ENCODE measurements around the gene DNM3.

DNM3 gene

DNA sequence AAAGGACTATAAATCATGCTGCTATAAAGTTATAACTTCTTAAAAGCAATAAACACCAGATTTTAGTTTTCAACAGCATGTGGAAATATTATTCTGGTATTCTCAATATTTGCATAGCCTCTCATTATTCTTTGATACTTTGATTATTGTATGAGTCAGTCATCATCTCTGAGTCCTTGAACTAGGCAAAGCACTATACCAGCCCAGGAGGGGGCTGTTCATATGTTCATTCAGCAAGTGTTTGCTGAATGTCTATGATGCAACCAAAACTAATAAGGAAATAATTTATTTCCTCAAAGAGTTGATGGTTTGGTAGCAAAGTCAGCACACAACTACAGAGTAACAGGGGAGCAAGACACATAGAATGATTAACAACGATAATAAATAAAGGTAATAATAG is 403.6 kb downstream of the DNM3 start:
- TF ChIP-seq, protein P1, sequence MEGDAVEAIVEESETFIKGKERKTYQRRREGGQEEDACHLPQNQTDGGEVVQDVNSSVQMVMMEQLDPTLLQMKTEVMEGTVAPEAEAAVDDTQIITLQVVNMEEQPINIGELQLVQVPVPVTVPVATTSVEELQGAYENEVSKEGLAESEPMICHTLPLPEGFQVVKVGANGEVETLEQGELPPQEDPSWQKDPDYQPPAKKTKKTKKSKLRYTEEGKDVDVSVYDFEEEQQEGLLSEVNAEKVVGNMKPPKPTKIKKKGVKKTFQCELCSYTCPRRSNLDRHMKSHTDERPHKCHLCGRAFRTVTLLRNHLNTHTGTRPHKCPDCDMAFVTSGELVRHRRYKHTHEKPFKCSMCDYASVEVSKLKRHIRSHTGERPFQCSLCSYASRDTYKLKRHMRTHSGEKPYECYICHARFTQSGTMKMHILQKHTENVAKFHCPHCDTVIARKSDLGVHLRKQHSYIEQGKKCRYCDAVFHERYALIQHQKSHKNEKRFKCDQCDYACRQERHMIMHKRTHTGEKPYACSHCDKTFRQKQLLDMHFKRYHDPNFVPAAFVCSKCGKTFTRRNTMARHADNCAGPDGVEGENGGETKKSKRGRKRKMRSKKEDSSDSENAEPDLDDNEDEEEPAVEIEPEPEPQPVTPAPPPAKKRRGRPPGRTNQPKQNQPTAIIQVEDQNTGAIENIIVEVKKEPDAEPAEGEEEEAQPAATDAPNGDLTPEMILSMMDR (IDR thresholded peaks at IDR 0.05; ENCODE audit: low read depth, low read length, missing control alignments), result no peak
- no peak for DNase-seq (ENCODE audit: extremely low read depth, low read depth)
- H3K4me3 ChIP-seq (replicated peaks; ENCODE audit: low read depth, low read length), result no peak overlapping the region

DNA sequence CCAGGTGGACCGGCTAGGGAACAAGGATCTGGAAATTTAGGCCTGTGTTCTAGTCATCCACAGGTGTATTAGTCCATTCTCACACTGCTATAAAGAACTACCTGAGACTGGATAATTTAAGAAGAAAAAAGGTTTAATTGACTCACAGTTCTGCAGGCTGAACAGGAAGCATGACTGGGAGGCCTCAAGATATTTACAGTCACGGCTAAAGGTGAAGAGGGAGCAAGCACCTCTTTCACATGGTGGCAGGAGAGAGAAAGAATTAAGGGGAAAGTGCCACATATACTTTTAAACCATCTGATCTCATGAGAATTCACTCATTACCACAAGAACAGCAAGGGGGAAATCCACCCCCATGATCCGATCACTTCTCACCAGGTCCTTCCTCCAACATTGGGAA is 404.5 kb downstream of the DNM3 start:
- H3K4me3 ChIP-seq (replicated peaks; ENCODE audit: low read depth, low read length), result no peak overlapping the region
- TF ChIP-seq, protein P1 (IDR thresholded peaks at IDR 0.05; ENCODE audit: low read depth, low read length, missing control alignments), result no peak
- DNase-seq (ENCODE audit: extremely low read depth, low read depth), result no peak

DNA sequence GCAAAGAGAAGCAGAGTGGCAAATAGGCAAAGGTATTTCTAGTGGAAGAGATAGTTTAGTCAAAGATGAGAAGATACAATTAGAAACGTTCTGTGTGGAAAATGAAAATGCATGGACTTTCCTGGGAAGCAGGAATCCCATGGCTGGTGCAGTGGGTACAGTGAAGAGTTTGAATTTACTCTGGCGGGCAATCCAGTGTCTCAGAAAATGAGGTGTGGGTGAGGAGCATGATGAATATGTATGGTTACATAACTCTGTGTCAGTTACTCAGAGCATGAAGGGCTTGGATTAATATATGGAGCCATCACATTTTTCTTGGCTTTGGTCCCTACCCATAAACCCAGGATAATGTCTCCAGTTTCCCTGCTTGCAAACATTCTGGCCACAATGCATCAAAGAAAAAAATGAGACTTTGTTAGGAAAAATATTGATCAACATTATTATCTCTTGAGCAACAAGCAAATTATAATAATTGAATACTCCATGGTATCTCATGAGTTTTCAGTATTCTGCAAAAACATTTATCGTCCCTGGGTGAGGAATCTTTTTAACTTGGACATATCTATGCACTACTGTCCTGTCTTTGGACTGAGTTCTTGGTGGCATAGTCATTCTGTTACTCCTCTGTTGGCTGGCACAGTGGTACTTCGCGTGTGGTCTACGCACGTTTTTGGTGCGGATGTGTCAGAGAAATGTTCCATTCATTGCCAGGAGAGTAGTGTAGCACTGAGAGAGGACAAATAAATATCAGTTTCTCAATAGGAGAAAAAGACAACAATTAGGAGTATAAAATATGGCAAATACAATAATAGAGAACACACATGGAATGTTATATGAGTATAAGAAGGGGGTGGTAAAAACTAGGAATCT is 405.5 kb downstream of the DNM3 start:
- no peak overlapping the region for H3K4me3 ChIP-seq (replicated peaks; ENCODE audit: low read depth, low read length)
- TF ChIP-seq, protein P1 (IDR thresholded peaks at IDR 0.05; ENCODE audit: low read depth, low read length, missing control alignments), result no peak
- DNase-seq (ENCODE audit: extremely low read depth, low read depth), result no peak

DNA sequence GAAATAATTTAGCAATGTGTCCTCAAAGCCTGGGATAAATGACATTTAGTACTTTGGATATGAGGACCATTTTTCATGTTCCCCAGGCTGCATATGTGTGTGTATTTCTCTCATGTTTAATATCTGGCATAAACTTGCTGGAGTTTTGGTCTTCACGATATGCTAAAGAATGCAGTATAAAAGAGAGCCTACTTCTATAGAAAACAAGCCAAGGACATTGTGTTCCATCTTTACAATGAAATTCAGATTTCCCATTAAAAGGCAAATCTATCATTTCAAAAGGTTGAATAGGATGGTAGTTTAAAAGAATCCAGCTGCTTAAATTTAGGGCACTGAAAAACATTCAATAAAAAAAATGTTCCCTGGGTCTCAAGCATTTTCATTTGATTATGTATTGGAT is 410.2 kb downstream of the DNM3 start:
- TF ChIP-seq, protein P1 (IDR thresholded peaks at IDR 0.05; ENCODE audit: low read depth, low read length, missing control alignments), result no peak
- H3K4me3 ChIP-seq (replicated peaks; ENCODE audit: low read depth, low read length), result no peak overlapping the region
- DNase-seq (ENCODE audit: extremely low read depth, low read depth), result no peak

DNA sequence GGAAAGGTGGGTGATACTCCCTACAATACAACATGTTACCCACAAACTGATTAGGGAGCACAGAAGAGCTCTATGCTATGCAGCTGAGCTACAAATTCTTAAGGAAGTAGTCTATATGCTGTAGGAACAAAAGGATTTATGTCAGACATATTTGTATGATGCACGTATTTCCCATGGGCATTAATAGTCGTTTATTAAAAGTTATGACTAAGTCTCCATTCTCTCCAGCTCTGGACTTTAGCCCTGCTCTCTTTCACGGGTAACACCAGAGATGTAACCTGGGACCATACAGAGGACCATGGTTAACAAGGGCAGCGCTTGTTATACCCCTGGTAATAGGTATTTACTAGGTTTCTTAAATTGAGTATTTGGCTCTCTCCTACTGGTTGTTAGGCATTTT is 411.0 kb downstream of the DNM3 start:
- no peak for DNase-seq (ENCODE audit: extremely low read depth, low read depth)
- TF ChIP-seq, protein P1 (IDR thresholded peaks at IDR 0.05; ENCODE audit: low read depth, low read length, missing control alignments), result no peak
- no peak overlapping the region for H3K4me3 ChIP-seq (replicated peaks; ENCODE audit: low read depth, low read length)

DNA sequence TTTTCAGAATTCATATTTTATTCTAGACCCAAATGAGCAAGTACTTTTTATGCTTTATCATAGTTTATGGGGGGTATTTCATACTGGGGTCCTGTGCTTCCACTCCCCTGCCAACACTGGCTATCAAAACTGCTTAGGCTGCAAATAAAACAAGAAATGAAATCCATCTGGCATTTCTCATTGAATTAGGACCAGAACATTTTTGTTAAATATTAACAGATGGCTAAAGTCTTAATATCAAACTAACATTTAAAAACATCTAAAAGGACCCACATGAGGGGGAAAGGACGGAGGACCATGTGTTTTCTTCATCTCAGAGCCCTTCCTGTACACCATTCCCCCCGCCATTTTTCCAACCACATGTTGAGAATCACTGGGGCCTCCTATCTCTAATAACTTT is 411.7 kb downstream of the DNM3 start:
- TF ChIP-seq, protein P1 (IDR thresholded peaks at IDR 0.05; ENCODE audit: low read depth, low read length, missing control alignments), result no peak
- peak; percentile 9 for DNase-seq (ENCODE audit: extremely low read depth, low read depth)
- no peak overlapping the region for H3K4me3 ChIP-seq (replicated peaks; ENCODE audit: low read depth, low read length)
